ENCODE data around the gene OR4D11.

Gene OR4D11

GRCh38 chr11:59550368-59550841 lies 47.0 kb downstream of the OR4D11 start:
- DNase-seq, result peak; percentile 80 to 90 (median 86)

DNA sequence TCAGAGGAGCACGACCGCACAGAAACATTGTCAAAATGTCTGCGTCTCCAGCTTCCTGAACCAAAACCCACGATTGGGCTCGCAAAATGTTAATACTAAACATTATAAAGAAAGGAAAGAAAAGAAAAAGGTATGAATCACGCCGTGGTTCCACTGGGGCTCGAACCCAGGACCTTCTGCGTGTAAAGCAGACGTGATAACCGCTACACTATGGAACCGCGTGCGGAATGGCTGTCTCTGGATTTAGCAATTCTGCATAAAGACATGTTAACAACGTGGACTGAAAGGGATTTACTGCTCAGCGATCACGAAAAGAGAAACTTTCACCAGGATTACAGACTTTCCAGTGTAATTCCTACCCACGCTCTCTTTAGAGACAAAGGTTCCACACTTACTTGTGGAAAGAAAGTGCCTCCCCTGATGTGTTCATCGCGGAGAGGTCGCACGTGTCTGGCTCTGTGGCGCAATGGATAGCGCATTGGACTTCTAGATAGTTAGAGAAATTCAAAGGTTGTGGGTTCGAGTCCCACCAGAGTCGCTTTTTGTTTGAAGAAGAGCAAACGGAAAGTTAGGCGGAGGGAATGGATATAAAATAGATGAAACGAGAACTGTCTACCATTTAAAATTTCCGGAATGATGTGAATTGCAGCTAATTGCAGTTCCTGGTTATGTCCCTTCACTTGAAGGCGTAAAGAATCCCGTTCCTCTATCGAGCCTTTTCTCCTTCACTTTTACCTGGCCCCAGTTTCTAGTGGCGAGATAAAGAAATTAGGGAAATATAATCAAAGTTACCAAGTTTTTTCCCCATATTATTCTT lies 47.7 kb downstream of the OR4D11 start:
- DNase-seq, result peak; percentile 93 to 94 (median 94)

GRCh38 chr11:59551659-59552521 lies 48.5 kb downstream of the OR4D11 start:
- DNase-seq, result peak; percentile 53 to 67 (median 67)

- no peak for DNase-seq
These were observed 49.5 kb downstream of the OR4D11 start for GRCh38 chr11:59552844-59553243.

DNA sequence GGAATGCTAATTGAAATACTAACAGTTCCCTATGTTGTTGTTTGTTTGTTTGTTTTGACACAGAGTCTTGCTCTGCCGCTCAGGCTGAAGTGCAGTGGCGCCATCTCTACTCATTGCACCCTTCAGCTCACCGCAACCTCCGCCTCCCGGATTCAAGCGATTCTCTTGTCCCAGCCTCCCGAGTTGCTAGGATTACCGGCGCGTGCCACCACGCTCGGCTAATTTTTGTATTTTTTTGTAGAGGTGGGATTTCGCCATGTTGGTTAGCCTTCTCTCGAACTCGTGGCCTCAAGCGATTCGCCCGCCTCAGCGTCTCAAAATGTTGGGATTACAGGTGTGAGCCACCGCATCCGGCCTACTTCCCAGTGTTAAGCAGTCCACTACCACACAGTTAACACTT lies 49.9 kb downstream of the OR4D11 start:
- DNase-seq, result no peak

Data from suppressor macrophage treated with lipopolysaccharide for 1 hour (primary cell).